ENCODE measurements around the gene ZNF526.

DNA sequence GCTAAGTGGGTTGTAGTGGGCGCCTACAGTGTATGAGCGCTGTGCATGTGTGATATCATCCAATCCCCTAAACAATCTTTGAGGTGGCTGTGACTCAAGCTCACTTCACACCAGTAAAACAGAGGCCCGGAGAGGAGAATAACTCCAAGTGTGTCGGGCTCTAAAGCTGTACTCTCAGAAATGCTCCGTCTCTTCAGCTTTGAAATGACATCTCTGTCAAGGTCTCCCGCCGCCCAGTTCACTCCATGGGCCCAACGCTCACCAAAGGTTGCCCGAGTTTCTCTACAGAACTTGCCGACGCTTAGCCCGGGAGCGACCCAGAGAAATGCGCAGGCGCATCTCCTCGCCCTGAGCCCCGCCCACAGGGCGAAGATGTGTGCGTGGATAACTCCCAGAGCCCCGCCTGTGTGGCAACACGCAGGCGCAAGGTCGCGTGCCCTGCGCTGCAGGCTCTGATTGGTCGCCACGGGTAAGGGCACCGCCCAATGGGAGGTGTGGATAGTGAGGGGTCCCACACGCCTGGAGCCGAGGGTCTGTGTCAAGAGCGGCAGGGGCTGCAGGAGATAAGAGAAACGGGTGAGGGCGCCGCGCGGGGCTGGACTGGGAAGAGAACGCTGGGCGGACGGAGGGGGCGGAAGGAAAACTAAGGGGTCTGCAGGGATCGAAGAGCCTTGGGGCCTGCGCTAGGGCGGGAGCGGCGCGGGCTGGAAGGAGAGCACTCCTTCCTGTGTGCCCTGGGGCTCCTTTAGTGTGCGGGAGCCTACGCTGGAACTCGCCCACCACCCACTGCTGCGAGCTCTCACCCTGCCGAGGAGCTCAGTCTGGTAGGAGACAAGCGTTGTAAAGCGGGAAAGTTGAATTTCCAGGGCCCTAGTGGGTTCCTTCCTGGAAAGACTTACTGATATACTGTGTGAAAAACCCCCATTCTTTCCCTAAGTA lies at the start of gene ZNF526:
- no peak for TF ChIP-seq NFRKB (IDR thresholded peaks at IDR 0.05)
- TF ChIP-seq FOXK2 (IDR thresholded peaks at IDR 0.05) = no peak
- TF ChIP-seq ARNT (IDR thresholded peaks at IDR 0.05) = no peak
- TF ChIP-seq BHLHE40 (IDR thresholded peaks at IDR 0.05; ENCODE audit: borderline replicate concordance) = no peak
- no peak for TF ChIP-seq FOXA1 (IDR thresholded peaks at IDR 0.05)
- TF ChIP-seq SP1 (IDR thresholded peaks at IDR 0.05) = no peak
- TF ChIP-seq FOXM1 (IDR thresholded peaks at IDR 0.05; ENCODE audit: borderline replicate concordance) = no peak
- TF ChIP-seq ELF4 (IDR thresholded peaks at IDR 0.05) = no peak
- TF ChIP-seq HDGF (IDR thresholded peaks at IDR 0.05; ENCODE audit: borderline replicate concordance) = no peak
- TF ChIP-seq, protein P1, sequence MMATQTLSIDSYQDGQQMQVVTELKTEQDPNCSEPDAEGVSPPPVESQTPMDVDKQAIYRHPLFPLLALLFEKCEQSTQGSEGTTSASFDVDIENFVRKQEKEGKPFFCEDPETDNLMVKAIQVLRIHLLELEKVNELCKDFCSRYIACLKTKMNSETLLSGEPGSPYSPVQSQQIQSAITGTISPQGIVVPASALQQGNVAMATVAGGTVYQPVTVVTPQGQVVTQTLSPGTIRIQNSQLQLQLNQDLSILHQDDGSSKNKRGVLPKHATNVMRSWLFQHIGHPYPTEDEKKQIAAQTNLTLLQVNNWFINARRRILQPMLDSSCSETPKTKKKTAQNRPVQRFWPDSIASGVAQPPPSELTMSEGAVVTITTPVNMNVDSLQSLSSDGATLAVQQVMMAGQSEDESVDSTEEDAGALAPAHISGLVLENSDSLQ (IDR thresholded peaks at IDR 0.05) = no peak

All from HEK293T (cell line).